Mucosa of descending colon (tissue), 3 donors: Measurements from ENCODE around the gene SOD3. TPM values are rescaled to one million over a fixed set of nuclear protein-coding genes. Genes with fewer than 3 reads are reported as not detected.

ENCODE experiments used
- ATAC-seq: fragments of 200-7000 bp; cut with Tn5 transposase; one replicate; pipeline ENCODE4 v1.9.1; 2020; ENCODE audit warnings: mild to moderate bottlenecking, moderate library complexity
- DNase-seq, 3 donors: peaks; one replicate each; pipeline ENCODE4 v3.0.0-alpha.2; 2020
- H3K36me3 ChIP-seq: fragments of 200-600 bp; one replicate; pipeline ENCODE4 v1.8.0; 2021; ENCODE audit warnings: low read depth, mild to moderate bottlenecking
- H3K4me1 ChIP-seq: fragments of 200-600 bp; one replicate; pipeline ENCODE4 v1.8.0; 2021; ENCODE audit warnings: low read depth, mild to moderate bottlenecking
- H3K4me3 ChIP-seq: fragments of 200-600 bp; one replicate; pipeline ENCODE4 v1.8.0; 2021; ENCODE audit warnings: mild to moderate bottlenecking
- H3K9me3 ChIP-seq: fragments of 200-600 bp; one replicate; pipeline ENCODE4 v1.8.0; 2021; ENCODE audit warnings: mild to moderate bottlenecking
- CTCF ChIP-seq: fragments of 200-600 bp; IDR thresholded peaks from one replicate; pipeline ENCODE4 v1.8.0; 2022; ENCODE audit warnings: antibody characterized with exemption, mild to moderate bottlenecking
- intact Hi-C, 2 donors: fragments of 100-400 bp; cut with DNase I in 1 of 2; cut with micrococcal nuclease in 1 of 2; formaldehyde crosslinking; loops; one replicate each; pipeline versions ENCODE4 v1.11.0 to v1.11.1; 2022; cut with DNase I, micrococcal nuclease
- total RNA-seq, 3 donors: library from RNA; stranded (reverse); fragmentation: NEBNext Ultra II Directional in 2 of 3; extraction: Animal tissue kit (Norgen Biotek cat#: 25700) in 2 of 3; gene quantifications; one replicate each; pipeline versions ENCODE4 v1.2.1 to v1.2.4, GENCODE V29; 2021 to 2023
- donor health status: DM: no; HTN: no; CAD: no; lungs with moderate emphysema.
- donor health status: DM: no; HTN: no; CAD: no.
- donor health status: DM: no; HTN: yes; CAD: no.

Gene SOD3
- total RNA-seq, 3 donors from 2014 or later = 18.0 to 33.0 (median 25.6) TPM

GRCh38 chr4:24808955-24809354 is 13.6 kb downstream of the SOD3 start:
- intact Hi-C loops = no loop called here
- TF ChIP-seq CTCF = no peak
- H3K36me3 ChIP-seq = no peaks in the 10 kb centered on the region
- no peaks in the 10 kb centered on the region for H3K4me1 ChIP-seq
- H3K9me3 ChIP-seq = no peaks in the 10 kb centered on the region
- H3K4me3 ChIP-seq = no peak overlapping the region
- no peak for DNase-seq
- peak; percentile 52 for ATAC-seq

GRCh38 chr4:24809376-24809775 is 14.0 kb downstream of the SOD3 start:
- peak; percentile 44 for ATAC-seq
- H3K4me3 ChIP-seq = no peak overlapping the region
- no peaks in the 10 kb centered on the region for H3K4me1 ChIP-seq
- intact Hi-C loops = no loop called here
- H3K9me3 ChIP-seq = no peaks in the 10 kb centered on the region
- no peaks in the 10 kb centered on the region for H3K36me3 ChIP-seq
- no peak for TF ChIP-seq CTCF
- DNase-seq = no peak

- ATAC-seq (no peak), DNase-seq (no peak)
- Histone ChIP-seq H3K9me3 (no peaks in the 10 kb centered on the region), H3K36me3 (no peaks in the 10 kb centered on the region), H3K4me1 (no peaks in the 10 kb centered on the region), H3K4me3 (no peak overlapping the region)
- intact Hi-C loops = no loop called here
- TF ChIP-seq CTCF = no peak
Measured at GRCh38 chr4:24809815-24810405, 14.5 kb downstream of the SOD3 start.

GRCh38 chr4:24810871-24811631 is 15.7 kb downstream of the SOD3 start:
- Histone ChIP-seq H3K4me3 (no peak overlapping the region), H3K9me3 (no peaks in the 10 kb centered on the region), H3K4me1 (no peaks in the 10 kb centered on the region), H3K36me3 (no peaks in the 10 kb centered on the region)
- intact Hi-C loops = no loop called here
- ATAC-seq = no peak
- TF ChIP-seq CTCF = no peak
- DNase-seq = no peak

- intact Hi-C loops = no loop called here
- no peaks in the 10 kb centered on the region for H3K9me3 ChIP-seq
- DNase-seq (no peak), ATAC-seq (peak; percentile 53)
- H3K4me3 ChIP-seq = no peak overlapping the region
- H3K4me1 ChIP-seq = no peaks in the 10 kb centered on the region
- no peaks in the 10 kb centered on the region for H3K36me3 ChIP-seq
- no peak for TF ChIP-seq CTCF
Measured at GRCh38 chr4:24813732-24814131, 18.4 kb downstream of the SOD3 start.
